Measurements from ENCODE around the gene SELPLG.
A peak's percentile ranks its signal among the peaks of the same experiment; 100 is the strongest.

SELPLG gene

GRCh38 chr12:108616941-108617858 is 16.5 kb downstream of the SELPLG start:
- DNase-seq, result no peak

GRCh38 chr12:108616359-108616758 is 17.3 kb downstream of the SELPLG start:
- DNase-seq, result no peak

GRCh38 chr12:108615918-108616317 is 17.8 kb downstream of the SELPLG start:
- DNase-seq, result no peak

- DNase-seq, result no peak
These were observed 19.1 kb downstream of the SELPLG start for GRCh38 chr12:108614639-108615038.

- no peak for DNase-seq
These were observed 19.7 kb downstream of the SELPLG start for GRCh38 chr12:108614041-108614440.

GRCh38 chr12:108613548-108613947 is 20.1 kb downstream of the SELPLG start:
- DNase-seq, result no peak

- DNase-seq, result peak in 2 of 3 experiments; percentile 35 to 46
These were observed 20.9 kb downstream of the SELPLG start for GRCh38 chr12:108612788-108613282.

GRCh38 chr12:108611884-108612415 is 21.7 kb downstream of the SELPLG start:
- no peak for DNase-seq

- DNase-seq, result no peak
These were observed 22.7 kb downstream of the SELPLG start for GRCh38 chr12:108610856-108611605.

- no peak for DNase-seq
These were observed 23.3 kb downstream of the SELPLG start for GRCh38 chr12:108610336-108610815.

- no peak for DNase-seq
These were observed 24.0 kb downstream of the SELPLG start for GRCh38 chr12:108609537-108610335.

GRCh38 chr12:108608616-108609015 is 25.1 kb downstream of the SELPLG start:
- no peak for DNase-seq

GRCh38 chr12:108607981-108608600 is 25.6 kb downstream of the SELPLG start:
- no peak for DNase-seq

- DNase-seq, result no peak
These were observed 27.2 kb downstream of the SELPLG start for GRCh38 chr12:108606492-108606891.

- DNase-seq, result no peak
These were observed 27.8 kb downstream of the SELPLG start for GRCh38 chr12:108605690-108606406.

GRCh38 chr12:108605000-108605689 is 28.5 kb downstream of the SELPLG start:
- DNase-seq, result no peak

GRCh38 chr12:108604208-108604941 is 29.3 kb downstream of the SELPLG start:
- DNase-seq, result peak in 1 of 3 experiments; percentile 28

- no peak for DNase-seq
These were observed 30.0 kb downstream of the SELPLG start for GRCh38 chr12:108603743-108604142.

- no peak for DNase-seq
These were observed 30.6 kb downstream of the SELPLG start for GRCh38 chr12:108602976-108603704.
